Measurements from ENCODE around the gene GNA12.

GNA12 gene, protein sequence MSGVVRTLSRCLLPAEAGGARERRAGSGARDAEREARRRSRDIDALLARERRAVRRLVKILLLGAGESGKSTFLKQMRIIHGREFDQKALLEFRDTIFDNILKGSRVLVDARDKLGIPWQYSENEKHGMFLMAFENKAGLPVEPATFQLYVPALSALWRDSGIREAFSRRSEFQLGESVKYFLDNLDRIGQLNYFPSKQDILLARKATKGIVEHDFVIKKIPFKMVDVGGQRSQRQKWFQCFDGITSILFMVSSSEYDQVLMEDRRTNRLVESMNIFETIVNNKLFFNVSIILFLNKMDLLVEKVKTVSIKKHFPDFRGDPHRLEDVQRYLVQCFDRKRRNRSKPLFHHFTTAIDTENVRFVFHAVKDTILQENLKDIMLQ

DNA sequence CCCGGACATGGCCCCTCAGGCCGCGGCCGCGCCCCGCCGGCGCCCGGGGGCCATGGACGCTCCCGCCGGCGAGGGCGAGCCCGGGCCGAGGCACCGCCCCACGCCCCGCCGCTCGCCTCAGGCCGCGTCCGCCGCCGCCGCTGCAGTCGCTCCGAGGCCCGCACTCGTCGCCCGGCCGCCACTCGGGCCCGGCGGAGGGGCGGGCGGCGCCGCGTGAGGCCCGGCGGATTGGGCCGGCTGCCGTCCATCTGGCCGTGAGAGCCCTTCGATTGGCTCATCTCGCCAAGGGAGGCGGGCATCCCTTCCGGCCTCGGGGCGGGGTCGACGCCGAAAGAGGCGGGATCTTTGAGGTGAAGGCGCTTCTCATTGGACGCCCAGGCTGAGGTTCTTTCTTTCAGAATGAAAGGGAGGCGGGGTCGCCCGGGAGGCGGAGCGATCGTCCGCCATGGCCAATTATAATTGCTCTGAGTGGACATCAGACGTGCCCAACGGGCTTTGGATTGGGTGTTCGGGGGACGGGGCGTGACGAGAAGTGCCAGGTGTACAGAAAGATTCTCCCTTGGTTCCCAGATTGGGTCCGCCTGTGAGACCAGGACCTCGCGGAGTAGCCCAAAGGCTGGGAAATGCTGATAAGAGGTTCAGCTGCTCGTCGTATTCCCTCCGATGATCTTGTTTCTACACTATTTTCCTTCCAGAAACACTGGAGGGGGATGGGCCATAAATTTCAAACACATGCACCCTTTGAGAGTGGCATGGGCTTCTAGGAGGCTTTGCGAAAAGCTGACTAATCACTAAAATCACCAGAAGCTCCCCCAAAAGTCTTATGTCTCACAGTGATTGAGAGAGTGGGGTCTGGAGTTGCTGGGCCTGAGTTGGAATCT lies at the start of gene GNA12:
GNA12 (minus strand) TSS at position 156 of the 881 bp plus-strand sequence; CDS start at position 9, 147 bp downstream.
- peak; percentile 94 to 98 (median 94) for DNase-seq

DNA sequence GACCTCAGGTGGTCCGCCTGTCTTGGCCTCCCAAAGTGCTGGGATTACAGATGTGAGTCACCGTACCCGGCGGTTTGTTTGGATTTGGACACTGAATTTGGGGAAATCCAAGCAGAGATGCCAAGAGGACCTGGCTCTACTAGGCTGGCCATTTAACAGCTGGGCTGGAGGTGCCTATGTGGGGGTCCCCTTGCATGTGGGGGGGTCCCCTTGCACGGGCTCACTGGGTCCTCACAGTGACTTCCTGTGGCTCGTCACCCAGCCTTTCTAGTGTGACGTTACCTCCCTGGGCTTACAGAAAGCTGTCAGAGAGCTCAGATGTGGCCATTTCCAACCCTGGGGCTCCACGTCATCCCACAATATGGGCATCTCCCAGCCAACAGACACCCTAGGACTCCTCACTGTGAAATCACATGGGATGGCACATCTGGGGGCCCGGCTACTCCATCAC lies 49.3 kb upstream of the GNA12 start:
- DNase-seq, result no peak

DNA sequence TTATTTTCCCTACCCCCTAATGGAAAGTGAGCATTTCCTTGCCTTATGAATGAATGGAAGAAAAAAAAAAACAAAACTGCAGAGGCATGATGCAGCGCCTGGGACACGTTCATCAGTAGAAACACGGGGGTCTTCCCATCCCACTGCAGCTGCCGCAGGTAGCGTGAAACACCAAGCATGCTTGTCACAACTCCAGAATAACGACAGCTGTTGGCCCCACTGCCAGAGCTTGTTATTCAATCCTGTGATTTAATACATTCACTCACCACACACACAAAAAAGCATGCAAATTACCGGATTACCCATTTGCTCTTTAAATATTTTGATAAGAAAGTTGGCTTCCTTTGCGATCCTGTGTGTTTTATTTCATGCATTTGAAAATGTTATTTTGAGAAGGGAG lies 48.4 kb upstream of the GNA12 start:
- DNase-seq, result no peak

DNA sequence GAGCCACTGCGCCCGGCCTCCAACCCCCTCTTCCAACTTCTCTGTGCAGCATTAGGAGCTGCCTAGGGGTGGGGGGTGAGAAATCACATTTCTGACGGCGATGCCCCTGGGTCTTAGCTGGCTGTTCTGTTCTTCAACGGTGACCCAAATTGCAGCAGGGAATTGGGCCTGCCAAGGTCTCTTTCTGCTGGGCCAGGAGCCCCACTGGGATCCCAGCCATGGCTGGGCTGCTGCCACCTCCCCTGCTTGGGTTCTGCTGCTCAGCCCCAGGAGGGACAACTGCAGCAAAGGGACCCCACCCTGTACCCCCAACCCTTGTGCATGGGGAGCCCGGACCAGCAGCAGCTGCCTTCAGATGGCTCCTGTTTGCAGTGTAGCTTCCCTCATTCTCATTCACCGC lies 43.7 kb upstream of the GNA12 start:
- DNase-seq, result no peak

DNA sequence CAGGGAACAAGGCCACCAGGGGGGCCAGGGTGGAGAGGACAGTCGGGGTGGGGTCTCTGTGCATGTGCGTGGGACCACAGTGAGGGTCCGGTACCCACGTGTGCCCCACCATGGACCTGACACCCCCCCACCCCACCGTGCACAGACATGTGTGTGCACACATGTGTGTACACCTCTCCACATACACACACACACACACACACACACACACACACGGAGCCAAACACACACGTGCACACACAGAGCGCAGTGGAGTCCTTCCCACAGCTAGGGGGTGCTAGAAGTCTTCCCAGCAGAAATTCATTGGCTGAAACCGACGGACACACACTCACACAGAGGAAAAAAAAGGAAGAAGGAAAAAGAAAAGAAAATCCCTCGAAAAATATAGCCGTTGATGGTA lies 42.8 kb upstream of the GNA12 start:
- DNase-seq, result peak in 1 of 4 experiments; percentile 39

DNA sequence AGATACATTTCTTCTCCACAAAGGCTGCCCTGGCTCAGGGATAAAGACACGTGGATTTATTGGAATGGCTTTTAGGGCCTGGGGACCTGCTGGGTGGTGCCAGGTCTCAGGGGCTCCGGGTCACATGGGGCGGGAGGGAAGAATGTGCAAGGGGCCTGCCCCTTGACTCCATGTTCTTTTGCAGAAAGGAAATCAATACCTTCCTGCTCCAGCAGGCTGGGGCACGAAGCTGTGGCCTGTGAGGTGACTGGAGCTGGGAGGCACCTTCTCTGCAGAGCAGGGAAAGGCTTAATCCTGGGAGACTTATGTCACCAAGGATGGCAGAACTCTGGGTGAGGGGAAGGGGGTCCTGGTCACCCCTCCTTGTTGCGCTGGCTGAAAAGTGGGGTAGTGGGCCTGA lies 42.3 kb upstream of the GNA12 start:
- no peak for DNase-seq

DNA sequence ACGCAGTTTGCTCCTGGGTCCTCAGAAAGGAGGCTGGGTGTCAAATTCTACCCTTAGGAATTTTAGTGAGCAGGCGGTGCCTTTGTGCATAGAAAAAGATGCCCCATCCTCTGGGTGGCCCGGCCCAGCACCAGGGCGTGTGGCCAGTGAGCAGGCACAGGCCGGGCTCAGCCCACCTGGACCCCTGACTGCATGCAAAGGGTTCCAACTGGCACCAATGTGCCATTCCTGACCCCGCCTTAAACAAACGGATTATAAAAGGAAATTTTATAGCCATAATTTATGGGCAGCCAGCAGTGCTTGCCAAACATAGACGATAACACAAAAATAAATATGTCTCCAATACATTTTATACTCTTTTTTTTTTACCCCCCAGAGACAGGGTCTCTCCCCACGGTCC lies 40.1 kb upstream of the GNA12 start:
- no peak for DNase-seq

DNA sequence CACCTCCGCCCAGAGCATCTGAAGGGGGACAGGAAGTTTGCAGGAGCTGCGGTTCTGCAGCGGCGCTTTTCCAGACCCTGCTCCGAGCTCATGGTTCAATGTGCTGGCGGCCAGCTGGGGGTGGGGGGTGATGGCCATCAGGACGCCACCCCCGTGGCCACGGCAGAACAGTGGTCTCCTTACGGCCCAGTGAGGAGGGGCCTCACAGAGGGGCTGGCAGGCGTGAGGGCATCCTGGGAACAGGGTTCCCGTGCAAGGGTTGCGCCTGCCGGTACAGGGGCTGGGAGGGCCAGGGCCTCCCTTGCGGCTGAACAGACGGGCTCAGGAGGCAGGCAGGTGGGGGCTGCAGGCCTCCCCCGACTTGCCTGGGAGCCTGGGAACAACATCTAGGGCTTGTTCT lies 39.0 kb upstream of the GNA12 start:
- DNase-seq, result no peak

DNA sequence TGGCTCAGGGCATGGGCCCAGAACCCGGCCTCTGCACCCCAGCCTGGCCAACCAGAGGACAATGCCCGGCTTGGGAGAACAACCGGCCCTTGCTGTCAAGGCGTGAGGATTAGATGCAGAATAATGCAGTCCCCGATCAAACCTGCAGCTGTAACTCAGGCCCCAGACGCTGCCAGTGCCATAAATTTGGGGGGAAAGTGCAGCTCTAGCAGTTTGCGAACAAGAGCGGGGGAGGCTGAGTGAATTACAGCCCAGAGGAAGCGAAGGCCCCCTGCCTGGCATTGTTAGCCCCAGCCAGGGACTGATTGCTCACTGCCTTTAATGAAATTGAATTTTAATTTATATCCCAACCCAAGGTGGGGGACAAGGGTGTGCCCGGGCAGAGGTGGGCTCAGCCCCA lies 38.0 kb upstream of the GNA12 start:
- DNase-seq, result no peak

DNA sequence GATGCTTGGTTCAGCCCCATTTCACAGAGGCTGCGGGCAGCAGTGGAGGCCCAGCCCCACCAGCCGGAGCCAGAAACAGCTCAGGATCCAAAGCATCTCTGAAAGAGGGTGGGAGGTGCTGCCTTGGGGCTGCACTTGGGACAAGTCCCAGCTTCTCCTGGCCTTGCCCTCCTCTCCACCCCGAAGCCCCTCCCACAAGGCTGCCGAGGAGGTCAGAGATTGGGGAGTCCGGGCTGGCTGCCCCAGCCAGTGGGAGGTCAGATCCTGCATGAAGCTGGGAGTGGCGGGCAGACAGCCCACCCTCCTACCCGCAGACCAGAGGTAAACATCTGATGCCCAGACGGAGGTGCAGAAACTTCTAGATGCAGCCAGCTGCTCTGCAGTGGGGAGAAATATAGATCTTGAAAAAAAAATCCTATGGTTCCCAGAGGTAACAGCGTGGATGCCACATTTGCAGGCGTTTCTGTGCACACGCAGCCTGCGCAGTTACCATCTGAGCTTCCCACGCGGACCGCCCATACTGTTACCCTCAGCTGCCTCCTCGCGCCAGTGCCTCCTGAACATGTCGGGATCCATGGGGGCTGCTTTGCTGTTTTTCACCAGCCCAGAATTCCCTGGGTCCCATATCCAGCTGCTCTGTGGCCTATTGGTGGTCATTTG lies 36.9 kb upstream of the GNA12 start:
- DNase-seq, result no peak

DNA sequence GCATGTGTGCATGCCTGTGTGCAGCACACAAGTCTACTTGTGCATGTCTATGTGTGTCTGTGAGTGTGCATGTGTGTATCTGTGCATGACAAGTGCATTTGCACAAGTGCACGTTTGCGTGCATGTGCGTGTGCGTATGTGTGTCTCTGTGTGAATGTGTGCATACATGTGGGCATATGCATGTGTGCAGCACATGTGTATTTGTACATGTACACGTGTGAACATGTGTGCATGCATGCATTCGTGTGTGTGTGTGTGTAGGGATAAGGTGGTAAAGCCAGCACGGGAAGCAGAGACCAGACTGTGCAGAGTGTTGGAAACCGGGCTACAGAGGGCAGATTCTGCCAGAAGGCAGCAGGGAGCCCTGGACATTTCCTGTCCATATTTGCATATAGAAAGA lies 35.9 kb upstream of the GNA12 start:
- DNase-seq, result no peak

DNA sequence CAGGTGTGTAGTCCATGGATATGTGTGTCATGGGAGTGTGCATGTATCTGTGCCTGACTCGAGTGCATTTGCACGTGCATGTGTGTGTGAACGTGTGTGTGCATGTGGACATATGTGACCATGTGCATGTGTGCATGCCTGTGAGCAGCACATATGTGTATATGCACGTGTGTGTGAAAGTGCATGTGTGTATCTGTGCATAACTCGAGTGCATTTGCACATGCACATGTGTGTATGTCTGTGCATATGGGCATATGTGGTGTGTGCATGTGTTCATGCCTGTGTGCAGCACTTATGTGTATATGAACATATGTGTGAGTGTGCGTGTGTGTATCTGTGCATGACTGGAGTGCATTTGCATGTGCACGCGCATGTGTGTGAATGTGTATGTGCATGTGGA lies 35.2 kb upstream of the GNA12 start:
- no peak for DNase-seq

DNA sequence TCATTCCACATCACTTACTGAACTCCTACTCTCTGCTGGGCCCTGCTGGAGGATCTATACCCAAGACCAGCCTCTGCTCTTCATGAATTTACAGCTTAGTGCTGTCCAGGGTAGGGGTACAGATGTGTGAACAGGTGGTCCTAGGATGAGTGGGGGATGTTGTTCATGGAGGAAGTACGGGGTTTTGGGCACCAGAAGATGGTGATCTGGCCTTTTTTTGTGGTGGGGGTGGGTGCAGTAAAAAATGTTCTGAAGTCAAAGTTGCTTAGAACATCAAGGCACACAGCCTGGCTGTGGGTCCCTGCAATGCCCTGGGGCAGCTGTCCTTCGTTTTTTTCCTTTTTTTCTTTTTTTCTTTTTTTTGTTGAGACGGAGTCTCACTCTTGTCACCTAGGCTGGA lies 34.2 kb upstream of the GNA12 start:
- DNase-seq, result no peak

DNA sequence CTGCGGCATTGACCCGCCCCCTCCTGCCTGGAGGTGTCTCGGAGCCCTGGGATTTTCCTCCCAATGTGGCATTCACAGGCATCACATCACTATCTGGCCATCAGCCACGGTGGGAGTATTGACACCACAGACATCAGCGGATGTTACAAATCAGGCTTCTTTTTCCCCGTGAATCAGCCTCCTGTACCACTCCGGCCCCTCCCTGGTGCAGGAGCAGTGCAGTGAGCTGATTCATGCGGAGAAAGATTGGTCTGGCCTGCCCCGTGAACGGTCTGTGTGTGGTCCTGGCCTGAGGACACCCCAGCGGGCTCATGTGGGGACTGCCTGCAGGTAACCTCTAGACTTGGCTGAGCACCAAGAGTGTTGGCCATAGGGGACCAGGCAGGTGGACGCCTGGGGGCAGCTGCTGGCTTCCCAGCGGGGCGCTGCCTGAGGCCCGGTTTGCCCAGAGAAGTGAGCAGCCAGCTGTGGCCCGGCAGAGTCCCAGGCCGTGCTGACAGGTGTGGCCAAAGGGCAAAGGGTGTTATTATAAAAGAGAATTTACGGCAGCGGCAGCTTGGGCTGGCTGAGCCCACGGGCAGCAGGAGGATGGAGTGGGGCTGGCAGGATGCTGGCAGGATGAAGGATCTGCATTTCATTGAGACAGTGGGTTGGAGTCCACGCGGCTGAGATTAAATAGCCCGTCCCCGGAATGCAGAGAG lies 32.1 kb upstream of the GNA12 start:
- DNase-seq, result no peak

DNA sequence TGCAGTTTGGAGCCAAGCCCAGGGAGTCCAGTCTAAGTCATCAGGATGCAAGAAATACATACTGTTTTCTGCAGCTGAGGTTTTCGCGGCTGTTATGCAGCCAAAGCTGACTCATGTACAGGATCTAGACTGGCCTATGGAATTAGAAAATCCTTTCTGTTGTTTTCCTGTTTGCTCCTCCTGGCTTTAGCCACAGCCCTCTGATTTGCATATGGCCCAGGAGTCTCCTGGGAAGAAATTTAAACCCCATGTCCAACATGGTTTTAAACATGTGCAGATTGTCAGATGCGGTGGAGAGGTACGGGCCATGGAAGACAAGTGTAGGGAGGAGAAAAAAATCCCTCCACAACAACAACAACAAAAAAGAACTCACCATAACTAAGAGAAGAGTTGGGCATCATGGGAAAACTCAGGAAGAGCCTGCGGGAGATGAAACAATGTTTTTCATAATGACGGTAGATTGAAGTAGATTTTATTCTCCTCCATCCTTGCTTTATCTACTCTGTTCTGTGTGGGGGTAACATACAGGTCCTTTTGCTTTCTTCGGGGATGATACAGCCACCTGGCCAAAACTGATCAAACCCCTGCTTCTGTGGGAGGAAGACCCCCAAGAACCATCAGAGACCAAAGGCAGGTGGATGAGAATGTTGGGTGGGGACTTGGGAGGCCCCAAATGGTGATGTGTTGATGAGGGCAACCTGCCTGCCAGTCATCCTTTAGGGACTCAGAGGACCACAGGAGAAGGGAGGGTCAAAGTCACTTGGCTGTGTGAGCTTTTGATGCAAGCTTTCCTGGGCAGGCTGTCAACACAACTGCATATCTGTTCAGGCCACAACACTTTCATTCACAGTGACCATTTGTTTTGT lies 29.8 kb upstream of the GNA12 start:
- no peak for DNase-seq

DNA sequence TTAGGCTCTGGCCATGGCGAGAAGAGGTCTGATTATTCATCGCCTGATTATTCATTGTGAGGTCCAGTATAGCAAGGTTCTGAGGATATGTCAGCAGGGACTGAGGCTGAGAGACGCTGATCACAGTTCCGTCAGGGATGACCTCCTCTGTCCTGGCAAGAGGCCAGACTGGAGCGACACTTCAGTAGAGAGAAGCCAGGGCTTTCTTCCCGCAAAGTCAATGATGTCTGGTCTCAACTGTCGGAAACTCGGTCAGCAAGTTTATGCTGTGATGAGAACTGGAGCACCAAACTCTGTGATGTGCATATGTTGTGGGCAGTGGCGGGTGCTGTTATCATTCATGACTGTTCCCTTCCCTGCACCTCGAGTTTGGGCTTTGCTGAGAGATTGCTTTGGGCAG lies 29.0 kb upstream of the GNA12 start:
- no peak for DNase-seq

DNA sequence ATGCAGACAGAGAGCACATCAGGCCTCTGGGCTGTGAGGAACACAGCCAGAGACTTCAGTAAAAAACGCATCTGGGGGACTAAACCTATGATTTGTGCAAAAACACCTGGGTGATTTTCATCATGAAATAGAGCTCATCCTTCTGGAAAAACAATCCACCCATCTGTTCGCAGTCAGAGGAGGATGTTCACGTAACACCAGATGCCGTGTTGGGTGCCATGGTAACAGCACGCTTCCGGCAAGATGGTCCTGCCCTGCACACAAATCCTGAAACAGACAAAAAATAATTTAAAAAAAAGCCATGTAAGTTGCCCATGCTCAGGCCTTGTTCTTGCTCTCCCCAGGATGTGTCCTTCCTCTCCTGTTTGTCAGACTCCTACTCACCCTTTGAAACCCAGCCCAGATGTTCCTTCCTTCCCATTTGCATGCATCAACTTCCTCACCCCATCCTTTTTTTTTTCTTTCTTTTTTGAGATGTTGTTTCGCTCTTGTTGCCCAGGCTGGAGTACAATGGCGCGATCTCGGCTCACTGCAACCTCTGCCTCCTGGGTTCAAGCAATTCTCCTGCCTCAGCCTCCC lies 28.3 kb upstream of the GNA12 start:
- no peak for DNase-seq

DNA sequence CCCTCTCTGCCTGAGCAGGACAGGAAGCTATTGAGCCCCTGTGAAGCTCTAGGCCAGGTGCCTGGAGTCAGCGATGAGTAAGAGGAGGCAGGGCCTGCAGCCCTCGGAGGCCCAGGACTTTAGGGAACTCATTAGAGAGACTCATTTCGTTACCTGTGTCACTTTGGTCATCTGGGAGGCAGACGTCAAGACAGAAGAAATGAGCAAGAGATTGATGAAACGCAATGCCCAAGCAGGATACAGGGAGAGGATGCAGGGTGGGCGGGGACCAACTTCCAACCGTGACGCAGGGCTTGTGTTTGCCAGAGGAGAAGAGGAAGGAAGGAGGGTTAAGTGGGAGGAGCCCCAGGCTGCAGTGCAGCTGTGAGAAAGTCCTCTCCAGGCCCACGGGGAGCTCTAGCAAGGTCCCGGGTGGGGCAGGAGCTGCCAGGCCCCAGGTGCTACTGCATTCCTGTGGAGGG lies 26.4 kb upstream of the GNA12 start:
- peak in 1 of 4 experiments; percentile 20 for DNase-seq

DNA sequence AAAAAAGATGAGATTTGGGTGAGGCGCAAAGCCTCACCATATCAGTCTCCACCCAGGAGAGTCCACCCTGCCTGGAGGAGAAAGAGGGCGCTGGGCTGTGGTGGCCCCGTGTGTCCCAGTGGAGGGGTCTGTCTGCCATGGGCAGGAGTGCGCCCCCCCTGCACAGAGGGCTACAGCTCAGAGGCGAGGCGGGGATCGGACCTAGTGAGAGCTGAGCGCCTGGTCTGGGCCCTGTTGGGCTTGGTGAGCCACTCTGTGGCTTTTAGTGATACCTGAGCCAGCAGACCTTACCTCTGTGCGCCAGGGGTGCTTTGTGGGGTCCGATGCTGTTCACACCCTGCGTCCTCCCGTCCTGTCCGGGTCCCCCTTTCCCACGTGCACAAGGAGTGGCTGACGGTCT lies 25.9 kb upstream of the GNA12 start:
- no peak for DNase-seq

DNA sequence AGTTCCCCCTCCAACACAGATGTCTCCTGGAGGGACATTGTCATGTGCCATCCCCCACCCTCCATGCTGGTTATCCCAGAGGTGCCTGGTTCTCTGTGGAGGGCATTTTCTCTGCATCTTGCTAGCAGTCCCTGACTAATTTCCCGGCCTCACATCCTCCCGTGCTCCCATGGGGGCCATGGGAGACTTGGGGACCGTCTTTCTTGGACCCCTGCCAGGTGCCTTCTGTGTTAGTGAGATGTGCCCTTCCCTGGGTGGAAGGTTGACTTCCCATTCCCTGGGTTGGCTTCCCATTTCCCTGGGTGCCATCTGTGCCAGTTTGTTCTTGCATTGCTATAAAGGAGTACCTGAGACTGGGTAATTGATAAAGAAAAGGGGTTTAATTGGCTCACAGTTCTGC lies 22.5 kb upstream of the GNA12 start:
- DNase-seq, result no peak

DNA sequence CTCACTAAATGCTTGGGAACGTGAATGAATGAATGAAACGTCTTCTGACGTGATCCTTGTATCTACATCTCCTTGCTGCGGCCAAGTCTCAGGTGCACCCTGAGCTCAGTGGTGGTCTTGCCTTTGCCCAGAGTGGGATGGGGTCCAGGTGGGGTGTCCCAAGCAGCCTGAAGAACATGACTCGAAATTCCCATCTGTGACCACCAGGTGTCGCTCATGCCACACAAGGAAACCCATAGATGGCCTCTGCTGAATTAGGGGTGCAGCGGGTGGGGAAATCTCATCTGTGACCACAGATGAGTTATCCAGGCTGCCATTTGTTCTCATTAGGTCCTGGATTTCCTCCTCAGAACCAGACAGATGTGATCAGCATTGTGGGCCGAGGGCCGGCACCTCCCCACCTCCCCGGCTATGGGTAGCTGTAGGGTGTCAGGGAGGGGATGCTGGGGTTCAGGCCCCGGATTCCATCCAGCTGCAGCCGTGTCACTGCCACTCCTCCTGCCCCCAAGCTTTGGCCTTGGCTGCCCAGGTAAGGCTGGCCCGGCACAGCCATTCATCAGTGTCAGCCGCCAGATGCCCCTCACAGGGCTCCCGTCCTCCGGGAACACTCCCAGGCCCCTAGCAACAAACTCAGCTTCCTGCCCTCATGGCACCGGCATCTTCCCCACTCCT lies 21.0 kb upstream of the GNA12 start:
- DNase-seq, result peak; percentile 33 to 66 (median 50)

All from activated CD4-positive, CD25-positive, alpha-beta regulatory T cell (primary cell).